ENCODE measurements around the gene GRPEL2.
"Not testable (repeated sequence)": the region's sequence is repeated elsewhere in the genome, so short reads cannot be mapped to it uniquely, and the experiment has no call there.

GRPEL2 gene

GRCh38 chr5:149376711-149377447 lies 31.6 kb downstream of the GRPEL2 start:
- DNase-seq (ENCODE audit: low read depth in 3 of 3): no peak

GRCh38 chr5:149378241-149378820 lies 33.0 kb downstream of the GRPEL2 start:
- no peak for DNase-seq (ENCODE audit: low read depth in 3 of 3)

GRCh38 chr5:149379177-149379761 lies 34.0 kb downstream of the GRPEL2 start, which contains the start of gene IL17B:
Gene IL17B, minus strand, starts transcription at chr5:149379292. Its CDS starts 67 bp downstream, at chr5:149379225.
- DNase-seq (ENCODE audit: low read depth in 3 of 3): no peak

GRCh38 chr5:149379818-149380374 lies 34.6 kb downstream of the GRPEL2 start:
- DNase-seq (ENCODE audit: low read depth in 3 of 3): no peak

GRCh38 chr5:149380466-149381121 lies 35.3 kb downstream of the GRPEL2 start:
- no peak for DNase-seq (ENCODE audit: low read depth in 3 of 3)

- no peak for DNase-seq (ENCODE audit: low read depth in 3 of 3)
These were observed 36.1 kb downstream of the GRPEL2 start for GRCh38 chr5:149381261-149381985.

- DNase-seq (ENCODE audit: low read depth in 3 of 3): peak; percentile 56 to 70 (median 58)
These were observed 36.7 kb downstream of the GRPEL2 start for GRCh38 chr5:149381986-149382338.

- no peak for DNase-seq (ENCODE audit: low read depth in 3 of 3)
These were observed 37.4 kb downstream of the GRPEL2 start for GRCh38 chr5:149382517-149383220.

- no peak for DNase-seq (ENCODE audit: low read depth in 3 of 3)
These were observed 38.1 kb downstream of the GRPEL2 start for GRCh38 chr5:149383399-149383798.

GRCh38 chr5:149386166-149386565 lies 40.9 kb downstream of the GRPEL2 start:
- DNase-seq (ENCODE audit: low read depth in 3 of 3): no peak

- DNase-seq (ENCODE audit: low read depth in 3 of 3): no peak
These were observed 41.9 kb downstream of the GRPEL2 start for GRCh38 chr5:149387081-149387631.

GRCh38 chr5:149387982-149388381 lies 42.7 kb downstream of the GRPEL2 start:
- DNase-seq (ENCODE audit: low read depth in 3 of 3): no peak

GRCh38 chr5:149388498-149389190 lies 43.3 kb downstream of the GRPEL2 start:
- DNase-seq (ENCODE audit: low read depth in 3 of 3): no peak

- DNase-seq (ENCODE audit: low read depth in 3 of 3): no peak
These were observed 44.5 kb downstream of the GRPEL2 start for GRCh38 chr5:149389552-149390495.

GRCh38 chr5:149391076-149391475 lies 45.8 kb downstream of the GRPEL2 start:
- DNase-seq (ENCODE audit: low read depth in 3 of 3): not testable (repeated sequence)

GRCh38 chr5:149391524-149391923 lies 46.2 kb downstream of the GRPEL2 start:
- no peak for DNase-seq (ENCODE audit: low read depth in 3 of 3)

GRCh38 chr5:149392718-149393117 lies 47.4 kb downstream of the GRPEL2 start:
- no peak for DNase-seq (ENCODE audit: low read depth in 3 of 3)

GRCh38 chr5:149394996-149395395 lies 49.7 kb downstream of the GRPEL2 start:
- not testable (repeated sequence) for DNase-seq (ENCODE audit: low read depth in 3 of 3)

- DNase-seq (ENCODE audit: low read depth in 3 of 3): no peak
These were observed 52.2 kb downstream of the GRPEL2 start for GRCh38 chr5:149397530-149397929.
